ENCODE results near the gene GPHA2. TPM values are rescaled to one million over a fixed set of nuclear protein-coding genes. Genes with fewer than 3 reads are reported as not detected.

Gene GPHA2
- polyA plus RNA-seq, 2 of the 4 experiments (the other 2 are of a cell fraction) = not detected

GRCh38 chr11:64911689-64912088 is 24.0 kb downstream of the GPHA2 start:
- no peak for FAIRE-seq
- no peak for DNase-seq (ENCODE audit: low read depth in 1 of 2, low spot score in 1 of 2)
- ChIA-PET POLR2A (no interaction called here), CTCF (interaction anchor here (0.8 to 14.9 kb wide), 10 partner anchors 10 to 102 kb away, joined by 3 to 132 read pairs (median 4); partner anchors contain the start of gene ARL2)
- Histone ChIP-seq H3K4me1 (peaks cover 7% of the 10 kb centered on the region; the same call in 2 of the 3 replicates), H3K27ac (no peak overlapping the region), H3K9me3 (no peaks in the 10 kb centered on the region), H3K4me3 (no peak overlapping the region), H3K4me2 (no peak overlapping the region)
- TF ChIP-seq E2F6 (IDR thresholded peaks at IDR 0.05; ENCODE audit: borderline replicate concordance, low read depth) = no peak
- TF ChIP-seq ZSCAN20 (CRISPR knock-in tag; IDR thresholded peaks at IDR 0.05) = no peak
- no peak for TF ChIP-seq HEYL (CRISPR knock-in tag; IDR thresholded peaks at IDR 0.05)
- no peak for TF ChIP-seq TP53 (CRISPR knock-in tag; IDR thresholded peaks at IDR 0.05)
- TF ChIP-seq RFX5 (IDR thresholded peaks at IDR 0.05) = no peak
- TF ChIP-seq FOSL2 (IDR thresholded peaks at IDR 0.05) = no peak
- TF ChIP-seq FOSL2 (CRISPR knock-in tag; IDR thresholded peaks at IDR 0.05) = no peak
- 96% methylated on average over 8 of the region's 9 CpGs for WGBS (ENCODE audit: missing lambda C conversion rate)
- ATAC-seq = no peak

- DNase-seq (ENCODE audit: low read depth in 1 of 2, low spot score in 1 of 2) (no peak), ATAC-seq (no peak), FAIRE-seq (no peak)
- Histone ChIP-seq H3K9me3 (no peaks in the 10 kb centered on the region), H3K27ac (no peak overlapping the region), H3K4me3 (no peak overlapping the region), H3K4me1 (peaks cover 7% of the 10 kb centered on the region; the same call in 2 of the 3 replicates), H3K4me2 (no peak overlapping the region)
- CTCF ChIA-PET = interaction anchor here (1.0 to 14.9 kb wide), 9 partner anchors 9 to 103 kb away, joined by 3 to 132 read pairs (median 4); partner anchors contain the start of gene ARL2
- POLR2A ChIA-PET = no interaction called here
- TF ChIP-seq ATOH8 (CRISPR knock-in tag; IDR thresholded peaks at IDR 0.05; ENCODE audit: low read depth) (no peak), CBX2 (IDR thresholded peaks at IDR 0.05; ENCODE audit: borderline replicate concordance, low read depth) (no peak), GATA3 (IDR thresholded peaks at IDR 0.05; ENCODE audit: borderline replicate concordance) (no peak), POLR2AphosphoS2 (conservative IDR thresholded peaks at IDR 0.05; ENCODE audit: low read length) (no peak), KDM5A (IDR thresholded peaks at IDR 0.05) (no peak), MYC (IDR thresholded peaks at IDR 0.05; ENCODE audit: borderline replicate concordance, low read length) (no peak), SMC3 (IDR thresholded peaks at IDR 0.05) (no peak), HDAC2 (IDR thresholded peaks at IDR 0.05) (no peak), JUN (IDR thresholded peaks at IDR 0.05) (no peak), TFCP2L1 (CRISPR knock-in tag; IDR thresholded peaks at IDR 0.05) (no peak), RARB (CRISPR knock-in tag; IDR thresholded peaks at IDR 0.05) (no peak), ESRRA (IDR thresholded peaks at IDR 0.05; ENCODE audit: borderline replicate concordance, low read length) (no peak), NFE2L2 (conservative IDR thresholded peaks at IDR 0.05; ENCODE audit: low read length) (no peak), NR3C1 (IDR thresholded peaks at IDR 0.05) (no peak), USF2 (IDR thresholded peaks at IDR 0.05) (no peak), PHF8 (IDR thresholded peaks at IDR 0.05; ENCODE audit: borderline replicate concordance, low read depth) (no peak), MAX (IDR thresholded peaks at IDR 0.05) (no peak)
- WGBS (ENCODE audit: missing lambda C conversion rate) = 94% methylated on average over 7 of the region's 7 CpGs
Measured at GRCh38 chr11:64911142-64911541, 24.6 kb downstream of the GPHA2 start.
